SK-N-SH (cell line): Measurements from ENCODE around the gene TRIM14.

ENCODE experiments used
- CHD2 ChIP-seq: fragments of 150-350 bp; IDR thresholded peaks from 2 replicates; pipeline ENCODE4 v1.6.1; 2018; ENCODE audit warnings: low read length; ENCODE audit not compliant: partially characterized antibody
- CTCF ChIP-seq: fragments of 200-600 bp; sonication (generic); IDR thresholded peaks from 2 replicates; pipeline ENCODE4 v1.6.1; 2017; ENCODE audit warnings: antibody characterized with exemption, mild to moderate bottlenecking, moderate library complexity
- ELF1 ChIP-seq: IDR thresholded peaks from 2 replicates; pipeline ENCODE4 v1.4.0; 2012
- EP300 ChIP-seq, 2 experiments: IDR thresholded peaks; 2 replicates each; pipeline versions ENCODE4 v1.4.0 to v1.6.1; 2012; ENCODE audit warnings: borderline replicate concordance in 1 of 2, low read depth in 1 of 2, low read length in 1 of 2
- FOSL2 ChIP-seq: IDR thresholded peaks from 2 replicates; pipeline ENCODE4 v1.4.0; 2012; ENCODE audit warnings: low read depth, mild to moderate bottlenecking, moderate library complexity, borderline replicate concordance
- JUND ChIP-seq: IDR thresholded peaks from 2 replicates; pipeline ENCODE4 v1.4.0; 2012
- NFIC ChIP-seq: IDR thresholded peaks from 2 replicates; pipeline ENCODE4 v1.4.0; 2012; ENCODE audit warnings: borderline replicate concordance
- USF1 ChIP-seq: IDR thresholded peaks from 2 replicates; pipeline ENCODE4 v1.4.0; 2012; ENCODE audit warnings: low read depth, borderline replicate concordance
- USF2 ChIP-seq: fragments of 150-350 bp; IDR thresholded peaks from 2 replicates; pipeline ENCODE4 v1.6.1; 2017; ENCODE audit warnings: antibody characterized with exemption, low read length, low read depth, borderline replicate concordance

- no peak for TF ChIP-seq USF1
- no peak for TF ChIP-seq CHD2
- TF ChIP-seq CTCF, result no peak
- TF ChIP-seq JUND, result no peak
- no peak for TF ChIP-seq ELF1
- TF ChIP-seq USF2, result no peak
- TF ChIP-seq EP300 (IDR thresholded peaks at IDR 0.05; ENCODE audit: borderline replicate concordance in 1 of 2, low read depth in 1 of 2, low read length in 1 of 2), result no peak
- no peak for TF ChIP-seq FOSL2
- TF ChIP-seq NFIC, result no peak
Measured at GRCh38 chr9:98071737-98072136, 47.3 kb downstream of the TRIM14 start.
